ENCODE results near the gene ZBTB42. TPM values are rescaled to one million over a fixed set of nuclear protein-coding genes. Genes with fewer than 3 reads are reported as not detected.

ZBTB42 gene
- total and polyA plus RNA-seq, 2 of the 13 experiments (the other 11 are each of a cell fraction or from before 2014, with no cell fraction given): 2.8 to 4.2 TPM

- TF ChIP-seq, protein P1, sequence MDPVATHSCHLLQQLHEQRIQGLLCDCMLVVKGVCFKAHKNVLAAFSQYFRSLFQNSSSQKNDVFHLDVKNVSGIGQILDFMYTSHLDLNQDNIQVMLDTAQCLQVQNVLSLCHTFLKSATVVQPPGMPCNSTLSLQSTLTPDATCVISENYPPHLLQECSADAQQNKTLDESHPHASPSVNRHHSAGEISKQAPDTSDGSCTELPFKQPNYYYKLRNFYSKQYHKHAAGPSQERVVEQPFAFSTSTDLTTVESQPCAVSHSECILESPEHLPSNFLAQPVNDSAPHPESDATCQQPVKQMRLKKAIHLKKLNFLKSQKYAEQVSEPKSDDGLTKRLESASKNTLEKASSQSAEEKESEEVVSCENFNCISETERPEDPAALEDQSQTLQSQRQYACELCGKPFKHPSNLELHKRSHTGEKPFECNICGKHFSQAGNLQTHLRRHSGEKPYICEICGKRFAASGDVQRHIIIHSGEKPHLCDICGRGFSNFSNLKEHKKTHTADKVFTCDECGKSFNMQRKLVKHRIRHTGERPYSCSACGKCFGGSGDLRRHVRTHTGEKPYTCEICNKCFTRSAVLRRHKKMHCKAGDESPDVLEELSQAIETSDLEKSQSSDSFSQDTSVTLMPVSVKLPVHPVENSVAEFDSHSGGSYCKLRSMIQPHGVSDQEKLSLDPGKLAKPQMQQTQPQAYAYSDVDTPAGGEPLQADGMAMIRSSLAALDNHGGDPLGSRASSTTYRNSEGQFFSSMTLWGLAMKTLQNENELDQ (CRISPR knock-in tag; IDR thresholded peaks at IDR 0.05; ENCODE audit: borderline replicate concordance): no peak
- no peak; the same call in 1 of the 2 replicates for TF ChIP-seq ZMAT3 (CRISPR knock-in tag; conservative IDR thresholded peaks at IDR 0.05)
- peak; percentile 86 for TF ChIP-seq YEATS4 (CRISPR knock-in tag; IDR thresholded peaks at IDR 0.05; ENCODE audit: borderline replicate concordance)
- TF ChIP-seq, protein P2, sequence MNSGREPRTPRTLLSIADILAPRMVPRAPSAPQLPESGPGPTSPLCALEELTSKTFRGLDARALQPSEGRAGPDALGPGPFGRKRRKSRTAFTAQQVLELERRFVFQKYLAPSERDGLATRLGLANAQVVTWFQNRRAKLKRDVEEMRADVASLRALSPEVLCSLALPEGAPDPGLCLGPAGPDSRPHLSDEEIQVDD (CRISPR knock-in tag; IDR thresholded peaks at IDR 0.05; ENCODE audit: borderline replicate concordance): no peak
- TF ChIP-seq ZFP36L1 (CRISPR knock-in tag; IDR thresholded peaks at IDR 0.05): peak; percentile 93
- peak; percentile 59 for TF ChIP-seq ZNF501 (CRISPR knock-in tag; IDR thresholded peaks at IDR 0.05)
- TF ChIP-seq ZNF17 (CRISPR knock-in tag; IDR thresholded peaks at IDR 0.05): no peak
- no peak for TF ChIP-seq TBX3 (IDR thresholded peaks at IDR 0.05; ENCODE audit: borderline replicate concordance)
- peak; percentile 19; the same call in 1 of the 2 replicates for TF ChIP-seq ZNF567 (CRISPR knock-in tag; IDR thresholded peaks at IDR 0.05; ENCODE audit: borderline replicate concordance)
- peak; percentile 33; the same call in 1 of the 2 replicates for TF ChIP-seq AHR (CRISPR knock-in tag; IDR thresholded peaks at IDR 0.05)
- 0 out of 2 replicates have a peak, but pooled peaks have one; percentile 24 for TF ChIP-seq ZNF609 (CRISPR knock-in tag; IDR thresholded peaks at IDR 0.05; ENCODE audit: borderline replicate concordance)
- no peak for TF ChIP-seq JARID2 (CRISPR knock-in tag; IDR thresholded peaks at IDR 0.05; ENCODE audit: insufficient replicate concordance)
- TF ChIP-seq KAT7 (CRISPR knock-in tag; IDR thresholded peaks at IDR 0.05; ENCODE audit: borderline replicate concordance): peak; percentile 28; the same call in 1 of the 2 replicates
- TF ChIP-seq FIP1L1 (IDR thresholded peaks at IDR 0.05; ENCODE audit: borderline replicate concordance, insufficient read depth, low read depth, low read length): peak; percentile 85; the same call in 1 of the 2 replicates
- TF ChIP-seq ZNF367 (CRISPR knock-in tag; IDR thresholded peaks at IDR 0.05; ENCODE audit: borderline replicate concordance): no peak; the same call in 1 of the 2 replicates
- TF ChIP-seq ZBTB20 (CRISPR knock-in tag; IDR thresholded peaks at IDR 0.05; ENCODE audit: borderline replicate concordance, low read depth): no peak
- no peak; the same call in 1 of the 2 replicates for TF ChIP-seq CEBPZ (IDR thresholded peaks at IDR 0.05; ENCODE audit: low read length)
These were observed 48.0 kb upstream of the ZBTB42 start, which contains the start of gene SIVA1 (continued) for GRCh38 chr14:104752735-104753527.

Measured in HepG2 (cell line).